K562 (cell line): ENCODE data around the gene ASRGL1. TPM values are rescaled to one million over a fixed set of nuclear protein-coding genes. Genes with fewer than 3 reads are reported as not detected.

Experiments used
- ATAC-seq: fragments of 200-7000 bp; cut with Tn5 transposase; 3 replicates; pipeline ENCODE4 v1.9.1; 2020; ENCODE audit warnings: moderate library complexity
- BruUV-seq: library from RNA; stranded (reverse); fragments of 400-500 nt; replicated peaks from 2 replicates; lab custom pipeline; 2021; lab: Mats Ljungman, UMichigan
- CTCF ChIA-PET: fragments of 300-600 bp; formaldehyde crosslinking; extraction: SDS; loops from one replicate; lab custom pipeline; 2021; ENCODE audit warnings: low intra/inter-chr PET ratio; lab: Yijun Ruan, JAX
- POLR2A ChIA-PET: fragments of 300-600, 350-650 bp; sonication (Branson Sonifier 250); formaldehyde crosslinking; extraction: SDS; loops from one replicate; lab custom pipeline; 2021; ENCODE audit warnings: antibody characterized with exemption, inconsistent platforms; lab: Yijun Ruan, JAX
- DNase-seq, 4 experiments: peaks; one replicate each; pipeline versions ENCODE4 v3.0.0 to v3.0.0-alpha.2; 2011 to 2018; ENCODE audit warnings: low spot score in 3 of 4, mixed read lengths in 3 of 4; ENCODE audit errors: extremely low read depth in 1 of 4
- FAIRE-seq: peaks from 2 replicates; lab custom pipeline; 2011; peaks lifted over from hg19 to GRCh38; lab: Jason Lieb, UNC
- H2AFZ ChIP-seq: 2 replicates; pipeline ENCODE4 v1.6.0; 2011; ENCODE audit warnings: low read depth, low read length, control low read depth, inconsistent platforms
- H3K27ac ChIP-seq: fragments of 200-600 bp; 3 replicates; pipeline ENCODE4 v1.8.0; 2011; ENCODE audit warnings: low read depth, mild to moderate bottlenecking, control low read depth, inconsistent platforms, low read length, moderate library complexity, mixed read lengths; ENCODE audit errors: extremely low read depth
- H3K27me3 ChIP-seq, 2 experiments: fragments of 300-600 bp in 1 of 2; 2 replicates in 1 of 2; 3 replicates in 1 of 2; pipeline versions ENCODE4 v1.6.0 to v1.8.0; 2011; ENCODE audit warnings: inconsistent platforms in 2 of 2, low read length in 2 of 2, mild to moderate bottlenecking in 1 of 2, mixed read lengths in 1 of 2, moderate library complexity in 1 of 2; ENCODE audit not compliant: control insufficient read depth in 2 of 2, insufficient read depth in 2 of 2
- H3K36me3 ChIP-seq: fragments of 300-600 bp; 3 replicates; pipeline ENCODE4 v1.8.0; 2011; ENCODE audit warnings: mild to moderate bottlenecking, low read length, inconsistent platforms; ENCODE audit not compliant: control insufficient read depth, insufficient read depth
- H3K4me1 ChIP-seq, 2 experiments: fragments of 200-600 bp in 1 of 2; replicated peaks in 1 of 2; 2 replicates in 1 of 2; 3 replicates in 1 of 2; pipeline versions ENCODE4 v1.5.1 to v1.8.0; 2011; ENCODE audit warnings: inconsistent platforms in 2 of 2, low read length in 2 of 2, mild to moderate bottlenecking in 1 of 2, mixed read lengths in 1 of 2, moderate library complexity in 1 of 2; ENCODE audit not compliant: control insufficient read depth in 2 of 2, insufficient read depth in 2 of 2
- H3K4me2 ChIP-seq: 2 replicates; pipeline ENCODE4 v1.6.1; 2011; ENCODE audit warnings: low read length, control low read depth, inconsistent platforms, mixed read lengths; ENCODE audit not compliant: insufficient read depth
- H3K4me3 ChIP-seq: fragments of 200-600 bp; sonication (generic), shearing (Covaris generic); 2 replicates; pipeline ENCODE4 v1.5.1; 2016; ENCODE audit warnings: control low read depth, inconsistent platforms
- H3K79me2 ChIP-seq: fragments of 200-600 bp; 3 replicates; pipeline ENCODE4 v1.8.0; 2011; ENCODE audit warnings: low read length, inconsistent platforms; ENCODE audit not compliant: control insufficient read depth, insufficient read depth
- H3K9ac ChIP-seq, 2 experiments: 2 replicates each; pipeline versions ENCODE4 v1.6.0 to v1.6.1; 2011; ENCODE audit warnings: low read depth in 2 of 2, low read length in 2 of 2, control low read depth in 1 of 2, inconsistent platforms in 1 of 2, mild to moderate bottlenecking in 1 of 2, mixed read lengths in 1 of 2; ENCODE audit not compliant: insufficient read depth in 1 of 2
- H3K9me1 ChIP-seq: one replicate; pipeline ENCODE4 v1.6.0; 2011; ENCODE audit warnings: inconsistent platforms, mild to moderate bottlenecking, low read length, moderate library complexity; ENCODE audit not compliant: control insufficient read depth, insufficient read depth
- H3K9me3 ChIP-seq: replicated peaks from 2 replicates; pipeline ENCODE4 v1.5.1; 2011; ENCODE audit warnings: low read depth, low read length, inconsistent platforms; ENCODE audit not compliant: control insufficient read depth, insufficient read depth
- H4K20me1 ChIP-seq: replicated peaks from 2 replicates; pipeline ENCODE4 v1.6.1; 2011; ENCODE audit warnings: low read length, inconsistent platforms, mixed read lengths; ENCODE audit not compliant: control insufficient read depth, insufficient read depth
- CC2D1A ChIP-seq: fragments of 450-650 bp; IDR thresholded peaks from 2 replicates; pipeline ENCODE4 v1.6.1; 2017; ENCODE audit warnings: mild to moderate bottlenecking
- ZNF507 ChIP-seq: conservative IDR thresholded peaks from 2 replicates; pipeline ENCODE4 v1.6.1; 2017; ENCODE audit warnings: missing genetic modification characterization, missing compliant biosample characterization
- WGBS: fragments of 100-300 bp; shearing (Covaris generic); methylation state at CpG from one replicate; pipeline ENCODE4 v1.1.6; 2016; ENCODE audit warnings: low coverage, mixed read lengths; ENCODE audit not compliant: insufficient coverage; ENCODE audit errors: missing lambda C conversion rate; 5-methylcytosine and 5-hydroxymethylcytosine counted together
- in situ Hi-C: fragments of 300-500 bp; cut with MboI; formaldehyde crosslinking; loops from 4 replicates; pipeline ENCODE4 v1.15.0; 2018; ENCODE audit warnings: inconsistent platforms, mixed read lengths
- intact Hi-C: fragments of 100-400 bp; cut with micrococcal nuclease; formaldehyde crosslinking; loops from 2 replicates; pipeline ENCODE4 v1.14.2; 2022
- polyA plus RNA-seq, 8 experiments: library from polyadenylated mRNA; depleted of rRNA in 4 of 8; stranded (reverse) in 5 of 8; unstranded in 3 of 8; fragments of >200 nt; fragmentation: Nextera tagmentation in 2 of 8; fragmentation: Illumina TruSeq in 1 of 8; extraction: Ambion mirVana in 2 of 8; extraction: Trizol in 1 of 8; gene quantifications; 2 replicates each; pipeline versions ENCODE4 v1.2.1 to v1.2.3, GENCODE V29; 2011 to 2014; ENCODE audit warnings: inconsistent platforms in 1 of 8, missing spikeins in 1 of 8
- total RNA-seq, 7 experiments: library from RNA; depleted of rRNA in 6 of 7; stranded (reverse); fragments of >200 nt in 6 of 7; fragmentation: Illumina TruSeq in 2 of 7; extraction: Trizol in 2 of 7; gene quantifications; 2 replicates each; pipeline versions ENCODE4 v1.2.1 to v1.2.3, GENCODE V29; 2011 to 2021; ENCODE audit warnings: low replicate concordance in 1 of 7
- TF ChIP-seq, protein P1 (sequence below): fragments of 250-450 bp; sonication (Bioruptor Pico); IDR thresholded peaks from 2 replicates; pipeline ENCODE4 v1.5.0; 2020; ENCODE audit warnings: mild to moderate bottlenecking, borderline replicate concordance

Gene ASRGL1
- total and polyA plus RNA-seq, 9 of the 15 experiments (the other 6 are each of a cell fraction or from before 2014, with no cell fraction given), result 3.1 to 23.0 (median 11.2) TPM

DNA sequence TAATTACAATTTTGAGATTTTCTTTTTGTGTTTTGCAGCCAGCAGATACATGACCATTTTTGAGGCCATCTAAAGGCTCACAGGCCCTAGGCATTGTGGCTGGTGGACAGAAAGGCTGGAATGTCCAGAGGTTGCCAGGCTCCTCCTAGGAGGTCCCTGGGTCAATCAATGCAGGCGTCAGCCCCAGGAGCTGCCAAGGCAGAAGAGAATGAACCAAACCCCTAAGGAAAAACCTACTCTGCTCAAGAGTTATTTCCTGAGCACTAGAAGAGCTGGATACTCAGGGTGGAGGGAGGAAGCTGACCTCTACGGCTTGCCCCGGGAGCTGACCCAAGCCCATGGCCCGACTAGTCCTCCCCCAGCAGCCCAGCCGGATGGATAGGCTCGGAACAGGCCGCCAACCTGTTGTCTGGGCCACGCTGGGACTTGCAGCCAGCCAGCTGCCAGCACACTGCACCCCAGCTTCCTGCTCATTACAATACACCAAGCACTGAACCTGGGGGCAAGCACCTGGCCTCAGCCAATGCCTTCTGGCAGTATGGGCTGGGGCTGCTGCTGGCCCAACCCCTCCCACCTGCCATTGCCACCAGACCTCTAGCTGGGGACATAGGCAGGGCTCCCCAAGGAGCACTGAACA lies 75.9 kb downstream of the ASRGL1 start:
- H2AFZ ChIP-seq, result no peak overlapping the region
- H3K9me3 ChIP-seq, result no peaks in the 10 kb centered on the region
- no peak overlapping the region for H3K27ac ChIP-seq
- intact Hi-C loops (no loop called here), in situ Hi-C loops (no loop called here)
- H3K9ac ChIP-seq, result peak overlapping the region in 1 of 2 experiments; percentile 59; a peak in 2 of 4 replicates
- FAIRE-seq (no peak), DNase-seq (no peak), ATAC-seq (no peak)
- H3K36me3 ChIP-seq, result no peaks in the 10 kb centered on the region
- H3K9me1 ChIP-seq, result no peaks in the 10 kb centered on the region
- H3K4me2 ChIP-seq, result no peak overlapping the region
- POLR2A ChIA-PET, result interaction anchor here (0.7 to 0.9 kb wide), 2 partner anchors 10 to 146 kb away, joined by 3 to 4 read pairs; no protein-coding TSS in a partner anchor
- no peak overlapping the region for H3K4me3 ChIP-seq
- no peaks in the 10 kb centered on the region for H3K27me3 ChIP-seq
- 82% methylated on average over 8 of the region's 8 CpGs for WGBS
- TF ChIP-seq ZNF507 (tag), result no peak
- TF ChIP-seq, protein P1, sequence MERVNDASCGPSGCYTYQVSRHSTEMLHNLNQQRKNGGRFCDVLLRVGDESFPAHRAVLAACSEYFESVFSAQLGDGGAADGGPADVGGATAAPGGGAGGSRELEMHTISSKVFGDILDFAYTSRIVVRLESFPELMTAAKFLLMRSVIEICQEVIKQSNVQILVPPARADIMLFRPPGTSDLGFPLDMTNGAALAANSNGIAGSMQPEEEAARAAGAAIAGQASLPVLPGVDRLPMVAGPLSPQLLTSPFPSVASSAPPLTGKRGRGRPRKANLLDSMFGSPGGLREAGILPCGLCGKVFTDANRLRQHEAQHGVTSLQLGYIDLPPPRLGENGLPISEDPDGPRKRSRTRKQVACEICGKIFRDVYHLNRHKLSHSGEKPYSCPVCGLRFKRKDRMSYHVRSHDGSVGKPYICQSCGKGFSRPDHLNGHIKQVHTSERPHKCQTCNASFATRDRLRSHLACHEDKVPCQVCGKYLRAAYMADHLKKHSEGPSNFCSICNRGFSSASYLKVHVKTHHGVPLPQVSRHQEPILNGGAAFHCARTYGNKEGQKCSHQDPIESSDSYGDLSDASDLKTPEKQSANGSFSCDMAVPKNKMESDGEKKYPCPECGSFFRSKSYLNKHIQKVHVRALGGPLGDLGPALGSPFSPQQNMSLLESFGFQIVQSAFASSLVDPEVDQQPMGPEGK (CRISPR knock-in tag), result no peak
- no peak for TF ChIP-seq CC2D1A
- TF ChIP-seq, all 486 proteins: peak for 0
- CTCF ChIA-PET, result no interaction called here
- no peaks in the 10 kb centered on the region for H3K79me2 ChIP-seq
- no peaks in the 10 kb centered on the region for H4K20me1 ChIP-seq
- no TSS peak for BruUV-seq
- H3K4me1 ChIP-seq, result peaks cover 7 to 15% of the 10 kb centered on the region in 2 experiments; a peak in 4 of 5 replicates
